Stimulated activated CD4-positive, alpha-beta T cell treated with anti-CD3 and anti-CD28 coated beads, TNF-alpha, amount 100 ng/mL, for 24 hours (primary cell): Measurements from ENCODE around the gene TBC1D10B.

Experiments
- DNase-seq, 3 experiments: peaks; one replicate each; pipeline ENCODE4 v3.0.0-alpha.2; 2020; ENCODE audit warnings: low read depth in 3 of 3

TBC1D10B gene

GRCh38 chr16:30370456-30371247, at the start of gene TBC1D10B:
Gene TBC1D10B, minus strand, starts transcription at chr16:30370494. Its CDS starts 311 bp downstream, at chr16:30370183.
- peak; percentile 97 to 99 (median 99) for DNase-seq

- no peak for DNase-seq
Measured at GRCh38 chr16:30418350-30419181, 48.3 kb upstream of the TBC1D10B start.

- peak; percentile 75 to 87 (median 77) for DNase-seq
Measured at GRCh38 chr16:30417529-30418349, 47.4 kb upstream of the TBC1D10B start.

GRCh38 chr16:30416624-30417528, 46.6 kb upstream of the TBC1D10B start:
- DNase-seq = no peak

GRCh38 chr16:30416047-30416603, 45.8 kb upstream of the TBC1D10B start:
- DNase-seq = no peak

- no peak for DNase-seq
Measured at GRCh38 chr16:30414159-30414558, 43.9 kb upstream of the TBC1D10B start.

- DNase-seq = no peak
Measured at GRCh38 chr16:30413112-30413806, 43.0 kb upstream of the TBC1D10B start.

- peak; percentile 84 to 91 (median 85) for DNase-seq
Measured at GRCh38 chr16:30409125-30410060, 39.1 kb upstream of the TBC1D10B start.

GRCh38 chr16:30407804-30408534, 37.7 kb upstream of the TBC1D10B start:
- DNase-seq = no peak

- peak; percentile 85 to 96 (median 88) for DNase-seq
Measured at GRCh38 chr16:30407102-30407803, 37.0 kb upstream of the TBC1D10B start, which contains the start of gene ZNF771. Gene ZNF771, plus strand, starts transcription at chr16:30407606. Its CDS starts 448 bp downstream, at chr16:30408054.

- no peak for DNase-seq
Measured at GRCh38 chr16:30406795-30407101, 36.5 kb upstream of the TBC1D10B start.

- no peak for DNase-seq
Measured at GRCh38 chr16:30401768-30402425, 31.6 kb upstream of the TBC1D10B start.

GRCh38 chr16:30399435-30400186, 29.3 kb upstream of the TBC1D10B start:
- DNase-seq = no peak

- DNase-seq = no peak
Measured at GRCh38 chr16:30398661-30399434, 28.6 kb upstream of the TBC1D10B start.
